Activated gamma-delta T cell (primary cell): Measurements from ENCODE around the gene RASGRF1.

ENCODE experiments used
- DNase-seq: peaks from one replicate; lab custom pipeline; 2025; lab: John Stamatoyannopoulos, UW

RASGRF1 gene

DNA sequence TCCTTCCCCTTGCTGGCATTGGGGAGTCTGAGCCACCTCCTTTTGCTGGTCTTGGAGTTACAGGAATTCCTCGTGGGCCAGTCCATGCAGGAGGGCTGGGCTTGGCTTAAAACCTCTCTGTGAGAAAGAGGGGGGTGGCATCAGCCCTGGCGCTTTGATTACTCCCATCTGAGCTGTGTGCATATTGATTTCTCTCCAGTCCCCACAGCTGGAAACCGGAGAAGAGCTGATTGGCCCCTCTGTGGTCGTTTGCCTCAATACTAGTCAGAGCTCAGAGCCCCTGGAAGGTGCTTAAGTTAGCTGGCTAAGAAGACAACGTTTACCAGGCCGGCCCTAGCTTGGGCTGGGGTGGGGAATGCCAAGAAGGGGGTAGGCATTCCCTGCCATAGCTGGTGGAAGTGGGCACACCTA, 4.0 kb upstream of the RASGRF1 start:
- DNase-seq: no peak

DNA sequence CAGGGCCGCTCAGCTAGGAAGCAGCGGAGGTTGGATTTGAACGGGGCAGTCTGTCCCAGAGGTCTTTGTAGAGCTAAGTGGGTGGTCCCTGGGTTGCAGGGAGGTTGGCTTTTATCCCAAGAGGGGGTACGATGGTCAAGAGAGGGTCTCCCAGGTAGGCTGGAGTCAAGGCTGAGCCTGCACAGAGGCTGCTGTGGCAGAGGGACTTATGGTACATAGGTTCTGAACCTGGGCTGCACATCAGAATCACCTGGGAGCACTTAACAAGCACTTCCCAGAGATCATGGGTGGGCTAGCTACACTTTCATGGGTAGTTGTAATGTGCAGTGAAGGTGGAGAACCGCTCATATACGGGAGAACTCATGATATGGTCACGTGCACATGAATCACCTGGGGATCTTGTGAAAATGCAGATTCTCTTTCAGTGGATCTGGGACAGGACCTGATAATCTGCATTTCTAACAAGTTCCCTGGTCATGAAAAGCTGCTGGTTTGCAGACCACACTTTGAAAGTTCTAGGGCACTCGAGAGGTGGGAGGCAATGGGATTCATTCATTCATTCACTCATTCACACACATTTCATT, 2.9 kb upstream of the RASGRF1 start:
- no peak for DNase-seq

DNA sequence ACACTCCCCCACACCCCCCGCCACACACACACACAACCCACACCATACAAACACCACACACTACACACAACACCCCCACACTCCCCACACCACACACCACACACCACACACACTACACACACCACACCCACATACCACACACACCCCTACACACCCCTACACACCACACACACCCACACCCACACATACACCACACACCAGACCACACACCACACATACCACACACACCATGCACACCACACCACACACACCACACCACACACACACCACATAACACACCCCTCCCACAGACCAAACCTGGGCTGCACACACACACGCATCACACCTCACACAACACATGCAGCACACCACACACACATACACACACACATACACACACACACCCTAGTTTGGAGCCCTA, 1.8 kb upstream of the RASGRF1 start:
- no peak for DNase-seq

- DNase-seq: no peak
Measured at GRCh38 chr15:79091204-79091867, 756 bp upstream of the RASGRF1 start.

DNA sequence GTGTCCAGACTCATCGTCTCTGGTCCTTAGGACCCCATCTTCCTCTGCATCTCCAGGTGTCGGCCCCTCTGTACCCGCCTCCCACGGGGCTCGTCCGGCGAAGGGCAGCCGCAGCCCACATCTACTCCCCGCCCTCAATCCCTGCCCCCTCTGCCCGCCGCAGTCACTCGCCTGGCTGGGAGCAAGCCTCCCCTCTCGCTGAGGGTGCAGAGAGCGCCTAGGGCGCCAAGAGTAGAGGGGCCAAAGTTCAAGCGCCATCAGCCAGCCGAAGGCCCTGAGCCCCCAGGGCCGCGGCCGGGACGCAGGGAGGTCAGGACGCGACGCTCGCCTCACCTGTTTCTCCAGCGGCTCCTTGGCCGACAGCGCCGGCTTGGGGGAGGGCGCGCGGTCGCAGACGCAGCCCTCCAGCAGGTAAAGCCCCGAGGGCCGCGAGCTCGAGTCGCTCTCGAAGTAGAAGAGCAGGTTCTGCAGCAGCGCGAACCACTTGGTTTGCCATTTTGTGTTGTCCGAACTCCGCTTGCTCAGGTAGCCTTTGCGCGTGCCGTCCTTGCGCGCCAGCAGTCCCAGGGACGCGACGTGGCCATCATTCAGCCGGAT, 592 bp downstream of the RASGRF1 start:
- no peak for DNase-seq

DNA sequence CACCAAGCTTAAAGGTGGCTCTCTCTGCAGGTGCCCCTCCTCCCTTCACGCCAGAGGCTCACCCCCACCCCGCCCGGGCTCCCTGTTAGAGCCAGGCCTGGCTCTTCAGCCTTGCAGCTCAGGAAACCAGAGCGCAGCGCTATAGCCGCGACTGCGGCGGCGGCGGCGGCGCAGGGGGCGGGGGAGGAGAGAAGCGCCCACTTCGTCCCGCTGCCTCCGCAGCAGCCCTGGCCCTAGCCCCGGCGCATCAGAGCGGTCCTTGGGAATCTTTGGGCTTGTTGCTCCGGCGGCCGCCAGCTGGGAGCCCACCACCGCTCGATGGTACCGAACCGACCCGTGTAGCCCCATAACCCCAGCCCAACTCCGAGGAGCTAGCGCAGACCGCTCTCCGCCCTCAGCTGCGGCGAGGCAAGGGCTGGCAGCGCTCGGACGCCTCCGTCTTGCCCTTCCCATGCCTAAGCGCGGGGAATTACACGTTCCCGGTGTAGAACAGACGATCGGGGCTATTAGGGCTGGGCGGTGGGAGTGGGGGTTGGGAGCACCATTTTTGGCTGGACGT, 1.2 kb downstream of the RASGRF1 start:
- DNase-seq: no peak

GRCh38 chr15:79088426-79089205, 2.0 kb downstream of the RASGRF1 start:
- no peak for DNase-seq

- no peak for DNase-seq
Measured at GRCh38 chr15:79086814-79087213, 3.8 kb downstream of the RASGRF1 start.

DNA sequence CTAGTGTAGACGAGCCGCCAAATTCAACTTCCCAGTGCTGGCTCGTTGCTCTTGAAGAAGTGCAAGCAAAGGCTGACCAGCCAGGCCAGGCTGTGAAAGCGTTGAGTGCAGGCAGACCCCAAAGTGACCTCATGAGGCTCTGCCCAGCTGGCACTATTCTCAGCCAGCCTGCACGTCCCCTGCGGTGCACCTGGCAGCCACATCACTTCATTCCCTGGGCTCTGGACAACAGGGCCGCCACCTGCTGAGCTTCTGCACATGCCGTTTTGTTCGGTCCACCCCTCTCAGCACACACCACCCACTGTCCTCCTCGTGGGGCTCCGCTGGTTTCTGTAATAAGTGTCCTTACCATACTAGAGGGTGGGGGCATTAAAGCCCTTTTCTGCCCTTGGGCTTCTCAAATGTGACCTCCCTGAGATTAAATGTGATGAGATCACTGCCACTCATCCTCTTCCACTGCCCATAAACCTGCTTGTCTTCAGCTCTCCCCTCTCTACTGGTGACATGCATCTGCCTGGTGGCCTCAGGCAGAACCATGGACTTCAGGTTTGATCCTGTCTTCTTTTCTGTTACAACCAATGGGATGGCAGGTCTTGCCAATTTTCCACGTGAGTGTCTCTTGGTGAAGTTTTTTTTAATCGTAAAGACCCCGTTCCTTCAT, 6.1 kb downstream of the RASGRF1 start:
- DNase-seq: no peak

DNA sequence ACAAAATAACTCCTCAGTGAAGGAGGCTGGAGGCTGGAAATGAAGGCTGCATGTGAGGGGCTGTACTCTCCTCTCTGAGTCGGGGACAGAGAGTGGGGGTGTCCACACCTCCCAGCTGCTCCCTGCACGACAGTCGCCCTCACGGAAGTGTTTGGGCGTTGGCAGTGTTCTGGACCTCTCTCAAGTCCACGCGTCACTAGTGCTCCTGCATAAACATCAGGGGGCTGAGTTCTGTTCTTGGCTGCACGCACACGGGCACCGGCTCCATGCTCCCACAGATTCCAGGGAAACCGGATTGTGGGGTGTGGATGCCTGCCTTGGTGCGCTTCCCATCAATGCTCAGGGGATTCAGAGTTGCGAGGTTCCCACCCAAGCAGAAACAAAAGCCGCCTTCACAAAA, 7.4 kb downstream of the RASGRF1 start:
- no peak for DNase-seq

- DNase-seq: no peak
Measured at GRCh38 chr15:79082363-79083070, 8.1 kb downstream of the RASGRF1 start.

DNA sequence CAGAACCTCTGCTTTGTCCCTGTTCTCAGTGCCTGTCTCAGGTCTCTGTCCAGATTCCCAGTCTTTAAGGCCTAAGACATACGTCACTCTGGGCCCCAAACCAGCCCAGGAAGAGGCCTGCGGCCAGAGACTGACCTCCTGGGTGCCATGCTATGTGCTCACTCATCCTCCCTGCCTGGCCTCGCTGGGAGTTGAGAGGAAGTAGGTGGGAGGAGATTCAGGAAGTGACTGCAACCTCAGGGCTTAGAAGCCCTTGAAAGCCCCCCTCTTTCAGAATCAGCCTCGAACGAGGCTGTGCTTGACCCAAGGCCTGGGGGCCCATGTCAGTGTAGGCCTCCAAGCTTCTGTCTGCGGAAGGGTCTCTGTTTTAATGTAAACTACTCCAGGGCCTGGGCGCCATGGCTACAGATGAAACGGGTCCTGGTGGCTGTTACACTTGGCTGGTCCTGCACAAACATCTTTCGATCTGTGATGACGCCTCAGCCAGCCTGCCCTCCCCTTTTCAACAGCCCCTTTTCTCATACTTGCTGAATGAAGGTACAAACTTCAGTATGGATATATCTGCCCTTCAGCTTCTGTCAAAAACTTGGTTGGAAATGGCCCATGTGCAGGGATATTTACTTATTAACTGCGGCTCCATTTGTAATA, 11.7 kb downstream of the RASGRF1 start:
- no peak for DNase-seq

- no peak for DNase-seq
Measured at GRCh38 chr15:79078003-79078402, 12.6 kb downstream of the RASGRF1 start.

DNA sequence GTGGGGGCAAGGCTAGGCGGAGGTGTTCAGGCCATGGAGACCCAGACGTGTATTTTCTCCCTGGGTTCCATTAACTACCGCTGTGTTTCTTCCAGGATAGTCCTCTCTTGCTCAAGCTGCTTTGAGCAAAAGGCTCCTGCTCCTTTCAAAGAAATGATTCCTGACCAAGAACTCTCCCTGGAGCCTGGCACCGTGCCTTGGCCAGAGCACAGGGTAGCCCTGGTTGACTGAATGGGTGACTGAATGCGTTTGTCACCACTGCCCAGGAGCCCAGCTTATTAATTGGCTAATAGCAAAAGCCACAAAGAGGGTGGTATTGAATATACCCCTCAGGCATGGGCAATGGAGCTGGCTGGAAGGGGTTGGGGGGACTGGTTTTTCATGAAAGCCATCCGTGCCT, 13.9 kb downstream of the RASGRF1 start:
- no peak for DNase-seq

DNA sequence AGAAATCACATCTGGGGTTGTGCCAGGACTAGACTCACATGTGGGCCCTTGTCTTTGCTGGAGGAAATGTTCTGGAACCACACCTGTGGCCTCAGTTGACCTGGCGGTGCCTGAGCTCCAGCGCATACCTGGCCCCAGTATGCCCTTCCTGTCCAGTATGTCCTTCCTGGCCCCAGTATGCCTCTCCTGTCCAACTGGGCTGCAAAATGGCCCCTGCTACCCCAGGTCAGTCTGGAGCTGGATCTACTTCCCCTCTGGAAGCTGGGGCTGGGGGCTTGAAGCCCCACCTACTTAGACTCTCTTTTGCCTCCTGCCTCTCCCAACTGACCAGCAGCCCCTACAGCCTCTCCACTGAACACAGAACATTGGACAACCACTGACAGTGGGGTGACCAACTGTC, 15.3 kb downstream of the RASGRF1 start:
- DNase-seq: no peak

DNA sequence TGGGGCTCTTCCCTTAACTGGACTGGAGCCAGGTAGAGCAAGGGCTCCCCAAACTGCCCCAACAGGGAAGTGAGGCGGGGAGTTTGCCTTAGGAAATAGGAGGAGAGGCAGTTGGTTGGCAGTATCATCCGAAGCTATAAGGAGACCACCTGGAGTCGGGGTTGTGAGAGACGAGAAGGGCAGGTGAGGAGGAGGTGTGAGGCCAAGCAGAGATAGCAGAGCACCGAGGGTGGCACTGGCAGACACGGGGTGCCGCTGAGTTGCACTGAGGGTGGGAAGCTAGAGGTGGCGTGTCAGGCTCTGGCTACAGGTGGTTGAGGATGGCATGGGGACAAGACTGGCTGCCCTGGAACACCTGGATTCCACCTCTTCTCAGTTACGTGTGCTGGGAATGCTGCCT, 17.2 kb downstream of the RASGRF1 start:
- DNase-seq: no peak

- DNase-seq: no peak
Measured at GRCh38 chr15:79071901-79072300, 18.7 kb downstream of the RASGRF1 start.

DNA sequence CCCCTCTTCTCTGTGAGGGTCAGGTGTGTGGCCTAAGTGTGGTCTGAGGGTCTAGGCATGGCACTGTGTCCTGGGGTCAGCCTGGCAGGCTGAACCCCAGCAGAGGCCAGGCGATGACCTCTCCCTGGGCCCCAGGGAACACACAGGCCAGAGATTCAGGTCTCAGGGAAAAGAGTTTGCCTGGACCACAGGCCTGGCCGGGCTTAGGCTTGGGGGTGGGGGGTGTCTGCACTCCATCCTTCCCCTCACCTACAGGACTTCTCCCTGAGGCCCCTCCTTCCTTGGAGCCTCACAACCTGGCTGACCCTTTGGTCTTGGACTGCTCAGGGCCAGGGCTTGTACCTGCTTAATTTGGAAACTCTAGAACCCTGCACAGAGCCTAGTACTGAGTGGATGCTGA, 21.8 kb downstream of the RASGRF1 start:
- DNase-seq: no peak

DNA sequence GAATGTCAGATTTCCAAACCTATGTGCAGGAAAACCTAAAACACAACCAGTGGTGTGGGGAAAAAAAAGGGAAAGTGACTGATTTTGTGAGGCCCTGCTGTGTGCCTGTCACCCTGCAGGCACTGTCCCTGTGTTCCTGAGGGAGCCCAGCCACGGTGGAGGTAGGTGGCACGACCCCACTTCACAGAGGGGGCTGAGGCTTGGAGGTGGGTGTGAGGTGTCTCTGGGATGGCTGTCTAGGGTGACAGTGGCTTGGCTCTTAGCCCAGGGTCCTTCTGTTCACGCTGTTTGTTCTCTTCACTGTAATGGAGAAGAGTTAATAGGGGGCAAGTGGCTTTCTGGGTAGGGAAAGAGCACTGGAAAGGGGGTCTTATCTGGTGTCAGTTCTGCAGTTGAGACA, 22.6 kb downstream of the RASGRF1 start:
- no peak for DNase-seq

- no peak for DNase-seq
Measured at GRCh38 chr15:79067072-79067833, 23.3 kb downstream of the RASGRF1 start.
